Measurements from ENCODE around the gene MGAT3. TPM values are rescaled to one million over a fixed set of nuclear protein-coding genes. Genes with fewer than 3 reads are reported as not detected.

MGAT3 gene
- total RNA-seq, 1 experiment from 2014 or later = 0.57 TPM

DNA sequence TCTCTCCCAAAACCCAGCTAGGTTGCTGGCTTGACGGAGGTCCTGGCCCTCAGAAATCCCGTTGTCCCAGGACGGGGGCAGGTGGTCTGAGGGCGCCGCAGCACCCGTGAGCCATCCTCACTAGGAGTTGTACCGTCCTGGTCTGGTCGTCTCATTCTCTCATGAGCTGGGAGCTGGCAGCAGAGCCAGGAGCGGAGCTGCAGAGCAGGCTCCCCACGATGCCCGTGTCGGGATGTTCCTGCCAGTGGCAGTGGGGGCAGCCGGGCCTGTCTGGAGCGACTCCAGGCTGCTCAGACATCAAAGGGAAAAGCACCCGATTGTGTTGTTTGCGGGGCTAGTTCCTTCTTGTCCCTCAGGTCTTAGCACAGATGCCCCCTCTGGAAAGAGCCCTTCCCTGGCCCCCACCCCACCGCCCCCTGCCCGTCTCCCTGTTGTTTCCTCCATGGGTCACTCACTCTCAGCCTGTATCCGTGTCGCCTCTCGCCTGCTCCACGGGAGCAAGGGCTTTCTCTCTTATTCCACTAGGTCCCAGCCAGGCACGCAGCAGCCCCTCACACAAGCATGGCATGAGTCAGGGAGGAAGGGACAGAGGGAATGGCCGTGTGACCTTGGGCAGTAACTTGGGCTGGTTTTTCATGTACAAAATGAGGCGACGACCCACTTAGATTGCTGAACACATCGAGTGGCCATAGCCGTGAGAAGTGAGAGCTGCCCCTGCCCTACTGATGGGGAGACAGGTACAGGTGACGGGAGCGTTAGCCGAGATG lies 23.2 kb upstream of the MGAT3 start:
- intact Hi-C loops (cut with micrococcal nuclease; ENCODE audit: unreplicated experiment) = no loop called here
- no peak for TF ChIP-seq TCF7L2 (IDR thresholded peaks at IDR 0.05; ENCODE audit: low read depth, low read length)
- TF ChIP-seq, protein P1, sequence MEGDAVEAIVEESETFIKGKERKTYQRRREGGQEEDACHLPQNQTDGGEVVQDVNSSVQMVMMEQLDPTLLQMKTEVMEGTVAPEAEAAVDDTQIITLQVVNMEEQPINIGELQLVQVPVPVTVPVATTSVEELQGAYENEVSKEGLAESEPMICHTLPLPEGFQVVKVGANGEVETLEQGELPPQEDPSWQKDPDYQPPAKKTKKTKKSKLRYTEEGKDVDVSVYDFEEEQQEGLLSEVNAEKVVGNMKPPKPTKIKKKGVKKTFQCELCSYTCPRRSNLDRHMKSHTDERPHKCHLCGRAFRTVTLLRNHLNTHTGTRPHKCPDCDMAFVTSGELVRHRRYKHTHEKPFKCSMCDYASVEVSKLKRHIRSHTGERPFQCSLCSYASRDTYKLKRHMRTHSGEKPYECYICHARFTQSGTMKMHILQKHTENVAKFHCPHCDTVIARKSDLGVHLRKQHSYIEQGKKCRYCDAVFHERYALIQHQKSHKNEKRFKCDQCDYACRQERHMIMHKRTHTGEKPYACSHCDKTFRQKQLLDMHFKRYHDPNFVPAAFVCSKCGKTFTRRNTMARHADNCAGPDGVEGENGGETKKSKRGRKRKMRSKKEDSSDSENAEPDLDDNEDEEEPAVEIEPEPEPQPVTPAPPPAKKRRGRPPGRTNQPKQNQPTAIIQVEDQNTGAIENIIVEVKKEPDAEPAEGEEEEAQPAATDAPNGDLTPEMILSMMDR (IDR thresholded peaks at IDR 0.05) = no peak
- TF ChIP-seq, protein P2, sequence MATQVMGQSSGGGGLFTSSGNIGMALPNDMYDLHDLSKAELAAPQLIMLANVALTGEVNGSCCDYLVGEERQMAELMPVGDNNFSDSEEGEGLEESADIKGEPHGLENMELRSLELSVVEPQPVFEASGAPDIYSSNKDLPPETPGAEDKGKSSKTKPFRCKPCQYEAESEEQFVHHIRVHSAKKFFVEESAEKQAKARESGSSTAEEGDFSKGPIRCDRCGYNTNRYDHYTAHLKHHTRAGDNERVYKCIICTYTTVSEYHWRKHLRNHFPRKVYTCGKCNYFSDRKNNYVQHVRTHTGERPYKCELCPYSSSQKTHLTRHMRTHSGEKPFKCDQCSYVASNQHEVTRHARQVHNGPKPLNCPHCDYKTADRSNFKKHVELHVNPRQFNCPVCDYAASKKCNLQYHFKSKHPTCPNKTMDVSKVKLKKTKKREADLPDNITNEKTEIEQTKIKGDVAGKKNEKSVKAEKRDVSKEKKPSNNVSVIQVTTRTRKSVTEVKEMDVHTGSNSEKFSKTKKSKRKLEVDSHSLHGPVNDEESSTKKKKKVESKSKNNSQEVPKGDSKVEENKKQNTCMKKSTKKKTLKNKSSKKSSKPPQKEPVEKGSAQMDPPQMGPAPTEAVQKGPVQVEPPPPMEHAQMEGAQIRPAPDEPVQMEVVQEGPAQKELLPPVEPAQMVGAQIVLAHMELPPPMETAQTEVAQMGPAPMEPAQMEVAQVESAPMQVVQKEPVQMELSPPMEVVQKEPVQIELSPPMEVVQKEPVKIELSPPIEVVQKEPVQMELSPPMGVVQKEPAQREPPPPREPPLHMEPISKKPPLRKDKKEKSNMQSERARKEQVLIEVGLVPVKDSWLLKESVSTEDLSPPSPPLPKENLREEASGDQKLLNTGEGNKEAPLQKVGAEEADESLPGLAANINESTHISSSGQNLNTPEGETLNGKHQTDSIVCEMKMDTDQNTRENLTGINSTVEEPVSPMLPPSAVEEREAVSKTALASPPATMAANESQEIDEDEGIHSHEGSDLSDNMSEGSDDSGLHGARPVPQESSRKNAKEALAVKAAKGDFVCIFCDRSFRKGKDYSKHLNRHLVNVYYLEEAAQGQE (IDR thresholded peaks at IDR 0.05; ENCODE audit: insufficient read depth in 1 of 2, low read depth in 2 of 2, low read length in 1 of 2) = no peak
- no peak for TF ChIP-seq SIN3A (IDR thresholded peaks at IDR 0.05; ENCODE audit: borderline replicate concordance, insufficient read depth, low read depth, low read length)
- TF ChIP-seq POLR2AphosphoS5 (IDR thresholded peaks at IDR 0.05; ENCODE audit: low read depth, low read length) = no peak

DNA sequence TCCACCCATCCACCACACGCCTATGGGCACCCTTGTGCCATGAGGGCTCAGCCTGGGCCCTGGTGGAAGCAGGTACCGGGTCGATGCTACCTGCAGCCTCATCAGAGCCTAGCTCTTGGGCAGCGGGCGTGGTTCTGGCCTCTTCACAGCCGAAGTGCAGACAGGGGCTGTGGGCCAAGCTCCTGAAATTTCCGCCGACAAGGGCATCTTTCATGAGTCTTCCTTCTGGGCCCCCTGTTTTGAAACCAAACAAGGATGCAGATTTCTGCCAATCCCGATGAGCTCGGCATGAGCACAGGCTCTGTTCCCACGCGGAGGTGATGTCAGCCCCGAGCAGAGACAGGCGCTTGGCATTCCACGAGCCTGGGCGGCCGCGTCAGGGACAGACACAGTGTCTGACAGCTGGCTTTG lies 22.6 kb upstream of the MGAT3 start:
- in situ Hi-C loops (cut with HindIII; ENCODE audit: low pct_unique_long_range_greater_than_20kb, low sequenced_read_pairs) = no loop called here
- no peaks in the 10 kb centered on the region for H3K36me3 ChIP-seq (ENCODE audit: control insufficient read depth, insufficient read depth, low read length)
- H3K27me3 ChIP-seq (ENCODE audit: control insufficient read depth, insufficient read depth, low read length) = no peaks in the 10 kb centered on the region
- H3K9me3 ChIP-seq (ENCODE audit: control insufficient read depth, insufficient read depth, low read depth, low read length) = no peaks in the 10 kb centered on the region
- no peak for ATAC-seq
- intact Hi-C loops (cut with micrococcal nuclease; ENCODE audit: unreplicated experiment) = no loop called here
- ChIA-PET POLR2A (no interaction called here), CTCF (no interaction called here)
- no peak for TF ChIP-seq TCF7L2 (IDR thresholded peaks at IDR 0.05; ENCODE audit: low read depth, low read length)
- TF ChIP-seq, protein P1 (IDR thresholded peaks at IDR 0.05) = no peak
- no peak overlapping the region for H3K4me3 ChIP-seq (ENCODE audit: low read depth in 2 of 2, low read length in 2 of 2)
- DNase-seq (ENCODE audit: low read depth, low spot score) = no peak
- no peak overlapping the region for H3K27ac ChIP-seq (ENCODE audit: low read length)
- no TSS peak for BruUV-seq (replicated peaks)
- peaks cover 12% of the 10 kb centered on the region for H3K4me1 ChIP-seq (ENCODE audit: control insufficient read depth, insufficient read depth, low read length)

More for the DNA sequence above, 23.2 kb upstream of the MGAT3 start:
- no peaks in the 10 kb centered on the region for H3K36me3 ChIP-seq (ENCODE audit: control insufficient read depth, insufficient read depth, low read length)
- H3K27ac ChIP-seq (ENCODE audit: low read length) = no peak overlapping the region
- ATAC-seq = no peak
- in situ Hi-C loops (cut with HindIII; ENCODE audit: low pct_unique_long_range_greater_than_20kb, low sequenced_read_pairs) = no loop called here
- H3K4me1 ChIP-seq (ENCODE audit: control insufficient read depth, insufficient read depth, low read length) = peaks cover 12% of the 10 kb centered on the region
- no peak overlapping the region for H3K4me3 ChIP-seq (ENCODE audit: low read depth in 2 of 2, low read length in 2 of 2)
- no TSS peak for BruUV-seq (replicated peaks)
- ChIA-PET POLR2A (no interaction called here), CTCF (no interaction called here)
- H3K27me3 ChIP-seq (ENCODE audit: control insufficient read depth, insufficient read depth, low read length) = no peaks in the 10 kb centered on the region
- DNase-seq (ENCODE audit: low read depth, low spot score) = no peak
- no peaks in the 10 kb centered on the region for H3K9me3 ChIP-seq (ENCODE audit: control insufficient read depth, insufficient read depth, low read depth, low read length)
